K562 (cell line): ENCODE results near the gene CEP131. TPM values are rescaled to one million over a fixed set of nuclear protein-coding genes. Genes with fewer than 3 reads are reported as not detected.
A peak's percentile ranks its signal among the peaks of the same experiment; 100 is the strongest.

Experiments used
- ATAC-seq: fragments of 200-7000 bp; cut with Tn5 transposase; 3 replicates; pipeline ENCODE4 v1.9.1; 2020; ENCODE audit warnings: moderate library complexity
- BruUV-seq: library from RNA; stranded (reverse); fragments of 400-500 nt; replicated peaks from 2 replicates; lab custom pipeline; 2021; lab: Mats Ljungman, UMichigan
- CTCF ChIA-PET: fragments of 300-600 bp; formaldehyde crosslinking; extraction: SDS; loops from one replicate; lab custom pipeline; 2021; ENCODE audit warnings: low intra/inter-chr PET ratio; lab: Yijun Ruan, JAX
- POLR2A ChIA-PET: fragments of 300-600, 350-650 bp; sonication (Branson Sonifier 250); formaldehyde crosslinking; extraction: SDS; loops from one replicate; lab custom pipeline; 2021; ENCODE audit warnings: antibody characterized with exemption, inconsistent platforms; lab: Yijun Ruan, JAX
- DNase-seq, 4 experiments: peaks; one replicate each; pipeline versions ENCODE4 v3.0.0 to v3.0.0-alpha.2; 2011 to 2018; ENCODE audit warnings: low spot score in 3 of 4, mixed read lengths in 3 of 4; ENCODE audit errors: extremely low read depth in 1 of 4
- FAIRE-seq: peaks from 2 replicates; lab custom pipeline; 2011; peaks lifted over from hg19 to GRCh38; lab: Jason Lieb, UNC
- H2AFZ ChIP-seq: 2 replicates; pipeline ENCODE4 v1.6.0; 2011; ENCODE audit warnings: low read depth, low read length, control low read depth, inconsistent platforms
- H3K27ac ChIP-seq: fragments of 200-600 bp; 3 replicates; pipeline ENCODE4 v1.8.0; 2011; ENCODE audit warnings: low read depth, mild to moderate bottlenecking, control low read depth, inconsistent platforms, low read length, moderate library complexity, mixed read lengths; ENCODE audit errors: extremely low read depth
- H3K27me3 ChIP-seq, 2 experiments: fragments of 300-600 bp in 1 of 2; 2 replicates in 1 of 2; 3 replicates in 1 of 2; pipeline versions ENCODE4 v1.6.0 to v1.8.0; 2011; ENCODE audit warnings: inconsistent platforms in 2 of 2, low read length in 2 of 2, mild to moderate bottlenecking in 1 of 2, mixed read lengths in 1 of 2, moderate library complexity in 1 of 2; ENCODE audit not compliant: control insufficient read depth in 2 of 2, insufficient read depth in 2 of 2
- H3K36me3 ChIP-seq: fragments of 300-600 bp; 3 replicates; pipeline ENCODE4 v1.8.0; 2011; ENCODE audit warnings: mild to moderate bottlenecking, low read length, inconsistent platforms; ENCODE audit not compliant: control insufficient read depth, insufficient read depth
- H3K4me1 ChIP-seq, 2 experiments: fragments of 200-600 bp in 1 of 2; replicated peaks in 1 of 2; 2 replicates in 1 of 2; 3 replicates in 1 of 2; pipeline versions ENCODE4 v1.5.1 to v1.8.0; 2011; ENCODE audit warnings: inconsistent platforms in 2 of 2, low read length in 2 of 2, mild to moderate bottlenecking in 1 of 2, mixed read lengths in 1 of 2, moderate library complexity in 1 of 2; ENCODE audit not compliant: control insufficient read depth in 2 of 2, insufficient read depth in 2 of 2
- H3K4me2 ChIP-seq: 2 replicates; pipeline ENCODE4 v1.6.1; 2011; ENCODE audit warnings: low read length, control low read depth, inconsistent platforms, mixed read lengths; ENCODE audit not compliant: insufficient read depth
- H3K4me3 ChIP-seq: fragments of 200-600 bp; sonication (generic), shearing (Covaris generic); 2 replicates; pipeline ENCODE4 v1.5.1; 2016; ENCODE audit warnings: control low read depth, inconsistent platforms
- H3K79me2 ChIP-seq: fragments of 200-600 bp; 3 replicates; pipeline ENCODE4 v1.8.0; 2011; ENCODE audit warnings: low read length, inconsistent platforms; ENCODE audit not compliant: control insufficient read depth, insufficient read depth
- H3K9ac ChIP-seq, 2 experiments: 2 replicates each; pipeline versions ENCODE4 v1.6.0 to v1.6.1; 2011; ENCODE audit warnings: low read depth in 2 of 2, low read length in 2 of 2, control low read depth in 1 of 2, inconsistent platforms in 1 of 2, mild to moderate bottlenecking in 1 of 2, mixed read lengths in 1 of 2; ENCODE audit not compliant: insufficient read depth in 1 of 2
- H3K9me1 ChIP-seq: one replicate; pipeline ENCODE4 v1.6.0; 2011; ENCODE audit warnings: inconsistent platforms, mild to moderate bottlenecking, low read length, moderate library complexity; ENCODE audit not compliant: control insufficient read depth, insufficient read depth
- H3K9me3 ChIP-seq: replicated peaks from 2 replicates; pipeline ENCODE4 v1.5.1; 2011; ENCODE audit warnings: low read depth, low read length, inconsistent platforms; ENCODE audit not compliant: control insufficient read depth, insufficient read depth
- H4K20me1 ChIP-seq: replicated peaks from 2 replicates; pipeline ENCODE4 v1.6.1; 2011; ENCODE audit warnings: low read length, inconsistent platforms, mixed read lengths; ENCODE audit not compliant: control insufficient read depth, insufficient read depth
- BACH1 ChIP-seq: fragments of 200-800 bp; sonication (Bioruptor generic); IDR thresholded peaks from 2 replicates; pipeline ENCODE4 v1.6.1; 2016; ENCODE audit warnings: missing genetic modification characterization, missing compliant biosample characterization
- CCNT2 ChIP-seq: IDR thresholded peaks from 2 replicates; pipeline ENCODE4 v1.6.1; 2011; ENCODE audit warnings: borderline replicate concordance, low read depth, mild to moderate bottlenecking, moderate library complexity, mixed read lengths, low read length; ENCODE audit not compliant: insufficient read length; ENCODE audit errors: extremely low read depth
- FOXJ3 ChIP-seq: sonication (generic); formaldehyde crosslinking; IDR thresholded peaks from 2 replicates; pipeline ENCODE4 v1.4.0; 2020; ENCODE audit warnings: mild to moderate bottlenecking, missing genetic modification reagents
- GABPB2 ChIP-seq: fragments of 250-450 bp; sonication (Bioruptor Pico); conservative IDR thresholded peaks from 2 replicates; pipeline ENCODE4 v1.5.1; 2021; ENCODE audit warnings: mild to moderate bottlenecking
- HDAC6 ChIP-seq: IDR thresholded peaks from 2 replicates; pipeline ENCODE4 v1.6.1; 2012; ENCODE audit warnings: low read depth, mild to moderate bottlenecking, control low read depth, inconsistent platforms, low read length, moderate library complexity
- LEF1 ChIP-seq: fragments of 450-650 bp; IDR thresholded peaks from 2 replicates; pipeline ENCODE4 v1.6.1; 2016; ENCODE audit warnings: mild to moderate bottlenecking
- MEF2D ChIP-seq: conservative IDR thresholded peaks from 2 replicates; pipeline ENCODE4 v1.6.1; 2016; ENCODE audit warnings: low read depth, missing genetic modification characterization, missing compliant biosample characterization
- NBN ChIP-seq: fragments of 450-650 bp; IDR thresholded peaks from 2 replicates; pipeline ENCODE4 v1.6.1; 2016; ENCODE audit warnings: low read depth, mild to moderate bottlenecking
- NCOA1 ChIP-seq: fragments of 450-650 bp; IDR thresholded peaks from 2 replicates; pipeline ENCODE4 v1.6.1; 2016; ENCODE audit warnings: low read depth
- RBFOX2 ChIP-seq: fragments of 200-400 bp; formaldehyde crosslinking; IDR thresholded peaks from 2 replicates; pipeline ENCODE4 v1.6.1; 2017; ENCODE audit warnings: low read depth, mild to moderate bottlenecking, low read length, moderate library complexity
- TFAP4 ChIP-seq: sonication (generic); formaldehyde crosslinking; IDR thresholded peaks from 2 replicates; pipeline ENCODE4 v1.8.0; 2022; ENCODE audit warnings: missing genetic modification reagents, mild to moderate bottlenecking, moderate library complexity, borderline replicate concordance
- ZNF263 ChIP-seq: sonication (generic); formaldehyde crosslinking; IDR thresholded peaks from 2 replicates; pipeline ENCODE4 v1.8.0; 2022; ENCODE audit warnings: mild to moderate bottlenecking, missing genetic modification reagents, borderline replicate concordance
- WGBS: fragments of 100-300 bp; shearing (Covaris generic); methylation state at CpG from one replicate; pipeline ENCODE4 v1.1.6; 2016; ENCODE audit warnings: low coverage, mixed read lengths; ENCODE audit not compliant: insufficient coverage; ENCODE audit errors: missing lambda C conversion rate; 5-methylcytosine and 5-hydroxymethylcytosine counted together
- in situ Hi-C: fragments of 300-500 bp; cut with MboI; formaldehyde crosslinking; loops from 4 replicates; pipeline ENCODE4 v1.15.0; 2018; ENCODE audit warnings: inconsistent platforms, mixed read lengths
- intact Hi-C: fragments of 100-400 bp; cut with micrococcal nuclease; formaldehyde crosslinking; loops from 2 replicates; pipeline ENCODE4 v1.14.2; 2022
- polyA plus RNA-seq, 8 experiments: library from polyadenylated mRNA; depleted of rRNA in 4 of 8; stranded (reverse) in 5 of 8; unstranded in 3 of 8; fragments of >200 nt; fragmentation: Nextera tagmentation in 2 of 8; fragmentation: Illumina TruSeq in 1 of 8; extraction: Ambion mirVana in 2 of 8; extraction: Trizol in 1 of 8; gene quantifications; 2 replicates each; pipeline versions ENCODE4 v1.2.1 to v1.2.3, GENCODE V29; 2011 to 2014; ENCODE audit warnings: inconsistent platforms in 1 of 8, missing spikeins in 1 of 8
- total RNA-seq, 7 experiments: library from RNA; depleted of rRNA in 6 of 7; stranded (reverse); fragments of >200 nt in 6 of 7; fragmentation: Illumina TruSeq in 2 of 7; extraction: Trizol in 2 of 7; gene quantifications; 2 replicates each; pipeline versions ENCODE4 v1.2.1 to v1.2.3, GENCODE V29; 2011 to 2021; ENCODE audit warnings: low replicate concordance in 1 of 7
- TF ChIP-seq, protein P1 (sequence below), 2 experiments: IDR thresholded peaks; 2 replicates each; pipeline ENCODE4 v1.6.1; 2011; ENCODE audit warnings: borderline replicate concordance in 1 of 2, control low read depth in 1 of 2, low read depth in 1 of 2, low read length in 1 of 2, mild to moderate bottlenecking in 1 of 2, mixed read lengths in 1 of 2, moderate library complexity in 1 of 2; ENCODE audit not compliant: insufficient read depth in 1 of 2, insufficient read length in 1 of 2, poor library complexity in 1 of 2, severe bottlenecking in 1 of 2; ENCODE audit errors: extremely low read depth in 1 of 2
- TF ChIP-seq, protein P2 (sequence below): sonication (generic); formaldehyde crosslinking; IDR thresholded peaks from 2 replicates; pipeline ENCODE4 v1.8.1; 2023; ENCODE audit warnings: mild to moderate bottlenecking, missing genetic modification reagents

Gene CEP131
- total and polyA plus RNA-seq, 9 of the 15 experiments (the other 6 are each of a cell fraction or from before 2014, with no cell fraction given), result 0.24 to 21.2 (median 2.3) TPM

GRCh38 chr17:81252987-81253329, 30.2 kb upstream of the CEP131 start:
- Histone ChIP-seq H3K27me3 (no peaks in the 10 kb centered on the region), H3K9me1 (no peaks in the 10 kb centered on the region), H3K4me3 (no peak overlapping the region), H3K27ac (no peak overlapping the region), H4K20me1 (no peaks in the 10 kb centered on the region; the same call in 1 of the 2 replicates), H3K36me3 (peaks cover 35% of the 10 kb centered on the region; the same call in 1 of the 3 replicates), H3K4me2 (no peak overlapping the region), H3K79me2 (no peaks in the 10 kb centered on the region), H3K4me1 (peaks cover 0 to 42% of the 10 kb centered on the region in 2 experiments; a peak in 1 of 5 replicates), H3K9me3 (no peaks in the 10 kb centered on the region), H2AFZ (no peak overlapping the region), H3K9ac (peak overlapping the region in 1 of 2 experiments; percentile 27; a peak in 1 of 4 replicates)
- ChIA-PET POLR2A (interaction anchor here (0.6 to 0.8 kb wide), 3 partner anchors 8 to 150 kb away, joined by 3 read pairs; no protein-coding TSS in a partner anchor), CTCF (interaction anchor here (0.6 to 4.0 kb wide), 6 partner anchors 230 to 448 kb away, joined by 3 to 33 read pairs (median 10); no protein-coding TSS in a partner anchor)
- DNase-seq (no peak), FAIRE-seq (no peak), ATAC-seq (no peak; the same call in 2 of the 3 replicates)
- no TSS peak for BruUV-seq
- in situ Hi-C loops, result no loop called here
- WGBS, result 51% methylated on average over 4 of the region's 15 CpGs
- intact Hi-C loops, result loop anchor here (5.0 kb wide), 1 partner anchor 39 kb away; no protein-coding TSS in a partner anchor
- no peak for TF ChIP-seq ZNF263
- no peak for TF ChIP-seq MEF2D (tag)
- no peak for TF ChIP-seq TFAP4
- TF ChIP-seq CCNT2, result no peak
- TF ChIP-seq NBN, result no peak
- TF ChIP-seq, protein P1, sequence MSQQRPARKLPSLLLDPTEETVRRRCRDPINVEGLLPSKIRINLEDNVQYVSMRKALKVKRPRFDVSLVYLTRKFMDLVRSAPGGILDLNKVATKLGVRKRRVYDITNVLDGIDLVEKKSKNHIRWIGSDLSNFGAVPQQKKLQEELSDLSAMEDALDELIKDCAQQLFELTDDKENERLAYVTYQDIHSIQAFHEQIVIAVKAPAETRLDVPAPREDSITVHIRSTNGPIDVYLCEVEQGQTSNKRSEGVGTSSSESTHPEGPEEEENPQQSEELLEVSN (IDR thresholded peaks at IDR 0.05; ENCODE audit: borderline replicate concordance in 1 of 2, extremely low read depth in 1 of 2, insufficient read depth in 1 of 2, insufficient read length in 1 of 2, low read depth in 1 of 2, low read length in 1 of 2, poor library complexity in 1 of 2, severe bottlenecking in 1 of 2), result no peak
- TF ChIP-seq HDAC6, result no peak
- TF ChIP-seq, protein P2, sequence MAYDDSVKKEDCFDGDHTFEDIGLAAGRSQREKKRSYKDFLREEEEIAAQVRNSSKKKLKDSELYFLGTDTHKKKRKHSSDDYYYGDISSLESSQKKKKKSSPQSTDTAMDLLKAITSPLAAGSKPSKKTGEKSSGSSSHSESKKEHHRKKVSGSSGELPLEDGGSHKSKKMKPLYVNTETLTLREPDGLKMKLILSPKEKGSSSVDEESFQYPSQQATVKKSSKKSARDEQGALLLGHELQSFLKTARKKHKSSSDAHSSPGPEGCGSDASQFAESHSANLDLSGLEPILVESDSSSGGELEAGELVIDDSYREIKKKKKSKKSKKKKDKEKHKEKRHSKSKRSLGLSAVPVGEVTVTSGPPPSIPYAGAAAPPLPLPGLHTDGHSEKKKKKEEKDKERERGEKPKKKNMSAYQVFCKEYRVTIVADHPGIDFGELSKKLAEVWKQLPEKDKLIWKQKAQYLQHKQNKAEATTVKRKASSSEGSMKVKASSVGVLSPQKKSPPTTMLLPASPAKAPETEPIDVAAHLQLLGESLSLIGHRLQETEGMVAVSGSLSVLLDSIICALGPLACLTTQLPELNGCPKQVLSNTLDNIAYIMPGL (CRISPR knock-in tag), result no peak
- TF ChIP-seq FOXJ3 (CRISPR knock-in tag), result no peak
- no peak for TF ChIP-seq BACH1
- TF ChIP-seq NCOA1, result no peak
- no peak for TF ChIP-seq LEF1
- no peak for TF ChIP-seq RBFOX2
- no peak for TF ChIP-seq GABPB2 (CRISPR knock-in tag)
